Measurements from ENCODE around the gene ZMYND8.

GRCh38 chr20:47265214-47265613 is 91.3 kb downstream of the ZMYND8 start:
- TF ChIP-seq POLR2A (IDR thresholded peaks at IDR 0.05; ENCODE audit: low read depth, low read length): no peak
- no peak for TF ChIP-seq POLR2AphosphoS5 (IDR thresholded peaks at IDR 0.05; ENCODE audit: low read depth, low read length)
